GM12864 (cell line): Measurements from ENCODE around the gene DDT.
A peak's percentile ranks its signal among the peaks of the same experiment; 100 is the strongest.
"Not testable (repeated sequence)": the region's sequence is repeated elsewhere in the genome, so short reads cannot be mapped to it uniquely, and the experiment has no call there.

Experiments used
- DNase-seq: peaks from one replicate; pipeline ENCODE4 v3.0.0-alpha.2; 2011; ENCODE audit warnings: low read depth
- H3K4me3 ChIP-seq: 2 replicates; pipeline ENCODE4 v1.5.1; 2011; ENCODE audit warnings: mild to moderate bottlenecking, low read depth, low read length, control low read depth
- CTCF ChIP-seq: IDR thresholded peaks from 2 replicates; pipeline ENCODE4 v1.5.1; 2011; ENCODE audit warnings: low read depth, mild to moderate bottlenecking, moderate library complexity, low read length, control low read depth, inconsistent platforms; ENCODE audit errors: missing control alignments

Gene DDT

GRCh38 chr22:23984430-23984829 lies 10.2 kb upstream of the DDT start:
- TF ChIP-seq CTCF = peak; percentile 66
- no peak for DNase-seq
- no peak overlapping the region for H3K4me3 ChIP-seq

GRCh38 chr22:23980567-23980966 lies 6.3 kb upstream of the DDT start:
- DNase-seq, H3K4me3 ChIP-seq: not testable (repeated sequence)

GRCh38 chr22:23979557-23980240 lies 5.5 kb upstream of the DDT start, which contains the start of gene GSTT2:
Gene GSTT2, plus strand, starts transcription at chr22:23980134.
- not testable (repeated sequence) for DNase-seq

GRCh38 chr22:23977304-23977703 lies 3.1 kb upstream of the DDT start:
- not testable (repeated sequence) for H3K4me3 ChIP-seq, DNase-seq

More at GRCh38 chr22:23979557-23980240, 5.5 kb upstream of the DDT start, which contains the start of gene GSTT2:
- H3K4me3 ChIP-seq = not testable (repeated sequence)

GRCh38 chr22:23974836-23975352 lies 653 bp upstream of the DDT start:
- H3K4me3 ChIP-seq, DNase-seq: not testable (repeated sequence)

GRCh38 chr22:23971927-23972326 lies 2.3 kb downstream of the DDT start:
- not testable (repeated sequence) for H3K4me3 ChIP-seq, DNase-seq

- TF ChIP-seq CTCF = no peak
- no peak for DNase-seq
- H3K4me3 ChIP-seq = no peak overlapping the region
These were observed 3.3 kb downstream of the DDT start for GRCh38 chr22:23970816-23971486.

GRCh38 chr22:23970201-23970641 lies 4.0 kb downstream of the DDT start:
- no peak overlapping the region for H3K4me3 ChIP-seq
- no peak for DNase-seq
- TF ChIP-seq CTCF = no peak

- TF ChIP-seq CTCF = no peak
- no peak for DNase-seq
- H3K4me3 ChIP-seq = no peak overlapping the region
These were observed 5.2 kb downstream of the DDT start for GRCh38 chr22:23969071-23969470.

GRCh38 chr22:23966568-23966967 lies 7.7 kb downstream of the DDT start, which contains the start of gene DDTL:
Gene DDTL, plus strand, starts transcription at chr22:23966888. Its CDS starts 27 bp downstream, at chr22:23966915.
- not testable (repeated sequence) for H3K4me3 ChIP-seq, DNase-seq

GRCh38 chr22:23966094-23966493 lies 8.1 kb downstream of the DDT start:
- H3K4me3 ChIP-seq, DNase-seq: not testable (repeated sequence)

- not testable (repeated sequence) for H3K4me3 ChIP-seq, DNase-seq
These were observed 13.0 kb downstream of the DDT start, which contains the start of gene GSTT2B for GRCh38 chr22:23961084-23961771. Gene GSTT2B, minus strand, starts transcription at chr22:23961195. Its CDS starts 64 bp downstream, at chr22:23961131.
